ENCODE data around the gene ADRB2. TPM values are rescaled to one million over a fixed set of nuclear protein-coding genes. Genes with fewer than 3 reads are reported as not detected.

The ADRB2 gene
- total RNA-seq, 4 donors from 2014 or later, result 1.00 to 3.5 (median 1.7) TPM

DNA sequence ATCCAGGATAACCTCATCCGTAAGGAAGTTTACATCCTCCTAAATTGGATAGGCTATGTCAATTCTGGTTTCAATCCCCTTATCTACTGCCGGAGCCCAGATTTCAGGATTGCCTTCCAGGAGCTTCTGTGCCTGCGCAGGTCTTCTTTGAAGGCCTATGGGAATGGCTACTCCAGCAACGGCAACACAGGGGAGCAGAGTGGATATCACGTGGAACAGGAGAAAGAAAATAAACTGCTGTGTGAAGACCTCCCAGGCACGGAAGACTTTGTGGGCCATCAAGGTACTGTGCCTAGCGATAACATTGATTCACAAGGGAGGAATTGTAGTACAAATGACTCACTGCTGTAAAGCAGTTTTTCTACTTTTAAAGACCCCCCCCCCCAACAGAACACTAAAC is 1.3 kb downstream of the ADRB2 start:
- H3K27me3 ChIP-seq, result no peaks in the 10 kb centered on the region
- H3K4me3 ChIP-seq, result peak overlapping the region in 2 of 4 donors; percentile 54
- peak overlapping the region in 3 of 4 donors; percentile 80 to 90 (median 85) for H3K27ac ChIP-seq
- TF ChIP-seq POLR2A (IDR thresholded peaks at IDR 0.05), result no peak
- TF ChIP-seq EP300 (IDR thresholded peaks at IDR 0.05; ENCODE audit: low read depth), result no peak
- no peak for TF ChIP-seq POLR2AphosphoS5 (IDR thresholded peaks at IDR 0.05)
- TF ChIP-seq, protein P1, sequence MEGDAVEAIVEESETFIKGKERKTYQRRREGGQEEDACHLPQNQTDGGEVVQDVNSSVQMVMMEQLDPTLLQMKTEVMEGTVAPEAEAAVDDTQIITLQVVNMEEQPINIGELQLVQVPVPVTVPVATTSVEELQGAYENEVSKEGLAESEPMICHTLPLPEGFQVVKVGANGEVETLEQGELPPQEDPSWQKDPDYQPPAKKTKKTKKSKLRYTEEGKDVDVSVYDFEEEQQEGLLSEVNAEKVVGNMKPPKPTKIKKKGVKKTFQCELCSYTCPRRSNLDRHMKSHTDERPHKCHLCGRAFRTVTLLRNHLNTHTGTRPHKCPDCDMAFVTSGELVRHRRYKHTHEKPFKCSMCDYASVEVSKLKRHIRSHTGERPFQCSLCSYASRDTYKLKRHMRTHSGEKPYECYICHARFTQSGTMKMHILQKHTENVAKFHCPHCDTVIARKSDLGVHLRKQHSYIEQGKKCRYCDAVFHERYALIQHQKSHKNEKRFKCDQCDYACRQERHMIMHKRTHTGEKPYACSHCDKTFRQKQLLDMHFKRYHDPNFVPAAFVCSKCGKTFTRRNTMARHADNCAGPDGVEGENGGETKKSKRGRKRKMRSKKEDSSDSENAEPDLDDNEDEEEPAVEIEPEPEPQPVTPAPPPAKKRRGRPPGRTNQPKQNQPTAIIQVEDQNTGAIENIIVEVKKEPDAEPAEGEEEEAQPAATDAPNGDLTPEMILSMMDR (IDR thresholded peaks at IDR 0.05), result no peak
- intact Hi-C loops (cut with DNase I; ENCODE audit: low total_unique reads), result no loop called here
- DNase-seq, result no peak
- no peaks in the 10 kb centered on the region for H3K9me3 ChIP-seq
- in situ Hi-C loops (cut with MboI; ENCODE audit: low pct_ligation_motif_present in 1 of 4, low pct_unique_long_range_greater_than_20kb in 1 of 4, low sequenced_read_pairs in 3 of 4), result no loop called here
- H3K36me3 ChIP-seq, result no peaks in the 10 kb centered on the region
- peaks cover 4 to 24% (median 12%) of the 10 kb centered on the region in 4 donors for H3K4me1 ChIP-seq
- WGBS, 2 donors (ENCODE audit: low coverage in 1 of 2), result 63 to 64% methylated on average over 7 of the region's 7 CpGs

DNA sequence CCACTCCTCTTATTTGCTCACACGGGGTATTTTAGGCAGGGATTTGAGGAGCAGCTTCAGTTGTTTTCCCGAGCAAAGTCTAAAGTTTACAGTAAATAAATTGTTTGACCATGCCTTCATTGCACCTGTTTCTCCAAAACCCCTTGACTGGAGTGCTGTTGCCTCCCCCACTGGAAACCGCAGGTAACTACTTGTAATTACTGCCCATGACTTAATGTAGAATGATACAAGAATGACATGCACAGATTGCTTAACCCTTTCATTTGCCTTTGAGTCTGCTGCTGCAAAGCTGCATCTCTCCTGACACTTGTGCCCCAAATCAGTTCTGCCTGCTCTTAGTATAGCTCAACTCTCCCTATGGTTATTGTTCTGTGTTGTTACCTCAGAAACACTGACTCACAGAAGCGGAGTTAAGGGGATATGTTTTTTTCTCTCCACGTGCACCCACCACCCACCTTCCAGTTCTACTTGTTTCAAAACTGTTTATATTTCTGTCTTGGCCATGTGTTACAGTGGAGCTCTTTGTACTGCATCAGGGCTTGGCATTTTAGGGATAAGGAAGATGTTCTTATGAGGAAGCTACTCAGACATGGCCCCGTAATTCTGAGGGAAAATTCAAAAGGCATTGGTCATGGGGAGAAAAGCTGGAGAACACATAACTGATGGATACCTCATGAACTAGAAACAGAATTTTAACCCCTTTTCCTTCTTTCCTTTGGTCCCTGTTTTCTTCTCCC is 2.3 kb downstream of the ADRB2 start:
- Histone ChIP-seq H3K36me3 (no peaks in the 10 kb centered on the region), H3K9me3 (no peaks in the 10 kb centered on the region), H3K27me3 (no peaks in the 10 kb centered on the region), H3K27ac (peak overlapping the region in 3 of 4 donors; percentile 1 to 90 (median 85)), H3K4me1 (peaks cover 4 to 28% (median 12%) of the 10 kb centered on the region in 4 donors), H3K4me3 (peak overlapping the region in 2 of 4 donors; percentile 11 to 54)
- WGBS, 2 donors (ENCODE audit: low coverage in 1 of 2), result 35 to 48% methylated on average over 5 to 6 of the region's 6 CpGs
- in situ Hi-C loops (cut with MboI; ENCODE audit: low pct_ligation_motif_present in 1 of 4, low pct_unique_long_range_greater_than_20kb in 1 of 4, low sequenced_read_pairs in 3 of 4), result no loop called here
- intact Hi-C loops (cut with DNase I; ENCODE audit: low total_unique reads), result no loop called here
- no peak for DNase-seq
- TF ChIP-seq EP300 (IDR thresholded peaks at IDR 0.05; ENCODE audit: low read depth) (no peak), POLR2AphosphoS5 (IDR thresholded peaks at IDR 0.05) (no peak)
- TF ChIP-seq, protein P1 (IDR thresholded peaks at IDR 0.05), result peak in 1 of 5 experiments; percentile 12

DNA sequence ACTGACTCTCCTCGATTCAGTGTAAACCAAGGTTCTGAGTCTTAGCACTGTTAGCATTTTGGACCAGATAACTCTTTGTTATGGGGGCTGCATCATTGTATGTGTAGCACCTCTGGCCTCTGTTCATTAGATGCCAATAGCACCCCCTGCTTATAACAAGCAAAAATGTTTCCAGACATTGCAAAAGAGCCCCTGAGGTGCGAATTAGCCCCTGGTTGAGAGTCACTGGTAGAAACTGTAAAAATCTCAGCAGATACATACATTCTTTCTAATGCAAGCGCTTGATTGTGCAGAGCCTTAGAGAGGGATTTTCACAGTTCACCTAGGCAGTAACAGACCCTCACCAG is 2.8 kb downstream of the ADRB2 start:
- Histone ChIP-seq H3K4me1 (peaks cover 4 to 28% (median 12%) of the 10 kb centered on the region in 4 donors), H3K36me3 (no peaks in the 10 kb centered on the region), H3K27ac (peak overlapping the region in 3 of 4 donors; percentile 1 to 85 (median 31)), H3K4me3 (peak overlapping the region in 2 of 4 donors; percentile 11 to 54), H3K27me3 (no peaks in the 10 kb centered on the region), H3K9me3 (no peaks in the 10 kb centered on the region)
- TF ChIP-seq POLR2AphosphoS5 (IDR thresholded peaks at IDR 0.05), result no peak
- TF ChIP-seq POLR2A (IDR thresholded peaks at IDR 0.05), result no peak
- TF ChIP-seq EP300 (IDR thresholded peaks at IDR 0.05; ENCODE audit: low read depth), result no peak
- TF ChIP-seq, protein P1 (IDR thresholded peaks at IDR 0.05), result no peak
- WGBS, 2 donors (ENCODE audit: low coverage in 1 of 2), result 83 to 88% methylated on average over 2 to 3 of the region's 3 CpGs
- in situ Hi-C loops (cut with MboI; ENCODE audit: low pct_ligation_motif_present in 1 of 4, low pct_unique_long_range_greater_than_20kb in 1 of 4, low sequenced_read_pairs in 3 of 4) (no loop called here), intact Hi-C loops (cut with DNase I; ENCODE audit: low total_unique reads) (no loop called here)
- no peak for DNase-seq

DNA sequence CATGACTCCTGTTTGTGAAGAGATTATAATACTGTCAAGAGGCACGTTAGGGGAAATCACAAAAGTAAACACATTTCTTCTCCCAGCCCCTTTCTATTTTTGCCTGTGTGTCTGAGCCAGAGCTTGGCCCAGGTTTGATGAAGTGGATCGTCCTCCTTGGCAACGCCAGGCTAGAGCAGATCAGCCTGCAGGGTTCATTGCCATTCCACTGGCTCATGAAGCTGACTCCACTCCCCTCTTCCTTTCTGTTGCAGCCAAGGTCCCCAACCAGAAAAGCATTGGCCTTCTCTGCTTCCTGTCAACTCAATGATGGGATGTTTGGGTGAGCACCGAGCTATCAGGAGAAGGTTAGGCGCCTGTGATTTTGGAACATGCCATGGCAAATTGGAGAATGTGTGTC is 3.3 kb downstream of the ADRB2 start:
- Histone ChIP-seq H3K4me3 (peak overlapping the region in 2 of 4 donors; percentile 11 to 54), H3K27me3 (no peaks in the 10 kb centered on the region), H3K36me3 (no peaks in the 10 kb centered on the region), H3K9me3 (no peaks in the 10 kb centered on the region), H3K27ac (peak overlapping the region in 3 of 4 donors; percentile 1 to 85 (median 31)), H3K4me1 (peaks cover 4 to 26% (median 12%) of the 10 kb centered on the region in 4 donors)
- in situ Hi-C loops (cut with MboI; ENCODE audit: low pct_ligation_motif_present in 1 of 4, low pct_unique_long_range_greater_than_20kb in 1 of 4, low sequenced_read_pairs in 3 of 4), result no loop called here
- no peak for DNase-seq
- 69 to 83% methylated on average over 4 to 5 of the region's 5 CpGs for WGBS, 2 donors (ENCODE audit: low coverage in 1 of 2)
- no peak for TF ChIP-seq POLR2A (IDR thresholded peaks at IDR 0.05)
- TF ChIP-seq EP300 (IDR thresholded peaks at IDR 0.05; ENCODE audit: low read depth), result no peak
- no peak for TF ChIP-seq POLR2AphosphoS5 (IDR thresholded peaks at IDR 0.05)
- TF ChIP-seq, protein P1 (IDR thresholded peaks at IDR 0.05), result no peak
- intact Hi-C loops (cut with DNase I; ENCODE audit: low total_unique reads), result no loop called here
